ENCODE measurements around the gene COL4A2.
"Not testable (repeated sequence)": the region's sequence is repeated elsewhere in the genome, so short reads cannot be mapped to it uniquely, and the experiment has no call there.

COL4A2 gene

DNA sequence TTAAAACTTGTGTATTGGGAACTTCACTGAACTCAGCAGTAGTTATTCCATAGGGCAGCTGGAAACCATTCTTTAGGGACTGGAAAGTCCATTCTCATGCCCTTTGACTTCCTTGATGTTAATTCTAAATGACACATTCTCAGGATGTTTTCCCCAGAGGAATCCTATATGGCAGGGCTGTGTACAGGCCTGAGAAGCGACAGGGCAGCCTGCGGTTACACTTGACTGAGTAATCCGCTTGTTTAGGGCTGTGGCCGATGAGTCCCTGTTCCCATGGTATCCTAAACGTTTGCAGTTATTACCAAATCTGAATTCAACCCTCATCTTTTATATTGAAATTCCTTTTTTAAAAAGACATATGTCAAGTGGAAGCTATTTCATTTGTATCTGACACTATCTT lies 83.5 kb downstream of the COL4A2 start:
- no peaks in the 10 kb centered on the region for H3K9me3 ChIP-seq (ENCODE audit: control insufficient read depth, low read length)
- no peak overlapping the region for H3K27ac ChIP-seq (ENCODE audit: insufficient read depth, low read depth, low read length, poor library complexity, severe bottlenecking)
- no peak overlapping the region for H3K4me3 ChIP-seq (ENCODE audit: insufficient read depth, low read depth, low read length)
- no peaks in the 10 kb centered on the region for H3K27me3 ChIP-seq (ENCODE audit: control insufficient read depth, insufficient read depth, low read length, poor library complexity, severe bottlenecking)
- 80 to 88% methylated on average over 5 of the region's 5 CpGs for WGBS, 2 experiments
- H3K36me3 ChIP-seq (ENCODE audit: control insufficient read depth, insufficient read depth, low read length) = no peaks in the 10 kb centered on the region
- peaks cover 21% of the 10 kb centered on the region for H3K4me1 ChIP-seq (ENCODE audit: control insufficient read depth, insufficient read depth, low read length)

DNA sequence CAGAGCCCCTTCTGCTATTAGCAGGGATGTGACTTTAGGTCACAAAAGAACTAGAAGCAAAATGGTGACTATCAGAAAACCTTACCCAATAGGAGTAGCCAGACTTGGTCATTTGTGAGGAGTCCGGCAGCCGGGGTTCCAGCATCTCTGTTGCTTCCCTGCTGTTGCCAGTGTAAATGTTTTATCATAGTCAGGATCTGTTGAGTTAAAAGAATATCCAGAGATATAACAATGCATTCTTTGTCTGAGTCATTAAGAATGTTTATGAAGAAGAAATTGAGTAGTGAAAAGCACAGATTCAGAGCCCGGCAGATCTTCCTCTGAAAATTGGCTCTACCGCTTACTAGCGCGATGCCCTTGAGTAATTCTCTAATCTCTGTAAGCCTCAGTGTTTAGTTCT lies 84.2 kb downstream of the COL4A2 start:
- no peaks in the 10 kb centered on the region for H3K9me3 ChIP-seq (ENCODE audit: control insufficient read depth, low read length)
- H3K4me1 ChIP-seq (ENCODE audit: control insufficient read depth, insufficient read depth, low read length) = peaks cover 21% of the 10 kb centered on the region
- no peak overlapping the region for H3K27ac ChIP-seq (ENCODE audit: insufficient read depth, low read depth, low read length, poor library complexity, severe bottlenecking)
- 96 to 97% methylated on average over 6 of the region's 6 CpGs for WGBS, 2 experiments
- no peaks in the 10 kb centered on the region for H3K27me3 ChIP-seq (ENCODE audit: control insufficient read depth, insufficient read depth, low read length, poor library complexity, severe bottlenecking)
- no peaks in the 10 kb centered on the region for H3K36me3 ChIP-seq (ENCODE audit: control insufficient read depth, insufficient read depth, low read length)
- no peak overlapping the region for H3K4me3 ChIP-seq (ENCODE audit: insufficient read depth, low read depth, low read length)

DNA sequence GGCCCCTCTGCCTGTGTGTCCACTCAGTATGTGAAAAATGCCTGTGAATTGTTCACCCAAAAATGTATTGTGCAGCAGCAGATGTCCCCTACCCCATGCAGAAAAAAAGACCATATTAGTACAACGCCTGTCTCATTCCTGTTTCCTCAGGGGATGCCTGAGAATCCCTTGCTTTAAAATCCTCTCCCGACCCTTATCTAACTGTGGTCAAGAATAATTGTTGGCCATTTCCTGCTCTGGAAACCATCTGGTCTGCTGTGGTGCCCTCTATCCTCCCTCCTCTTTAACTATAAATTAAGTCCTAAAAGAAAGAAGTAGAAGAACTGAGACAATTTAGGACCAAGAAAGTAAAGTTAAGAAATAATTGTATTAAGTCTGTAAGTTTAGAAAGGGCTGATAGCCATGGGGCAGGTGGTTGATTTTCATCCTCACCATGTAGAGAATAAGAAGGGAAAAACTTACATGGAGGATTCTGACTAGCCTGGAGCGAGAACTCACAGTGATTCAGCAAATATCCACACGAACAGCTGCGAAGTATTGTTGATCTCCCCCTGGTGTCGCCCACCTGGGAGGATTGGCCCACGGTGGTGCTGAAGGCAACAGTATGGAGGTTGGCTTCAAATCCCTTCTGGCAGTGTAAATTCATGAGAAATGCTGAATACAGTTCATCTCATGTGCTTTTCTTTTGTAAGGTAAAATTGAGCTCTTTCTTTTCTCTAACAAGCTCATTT lies 85.6 kb downstream of the COL4A2 start:
- H3K9me3 ChIP-seq (ENCODE audit: control insufficient read depth, low read length) = no peaks in the 10 kb centered on the region
- no peak overlapping the region for H3K27ac ChIP-seq (ENCODE audit: insufficient read depth, low read depth, low read length, poor library complexity, severe bottlenecking)
- no peaks in the 10 kb centered on the region for H3K36me3 ChIP-seq (ENCODE audit: control insufficient read depth, insufficient read depth, low read length)
- peaks cover 19% of the 10 kb centered on the region for H3K4me1 ChIP-seq (ENCODE audit: control insufficient read depth, insufficient read depth, low read length)
- H3K4me3 ChIP-seq (ENCODE audit: insufficient read depth, low read depth, low read length) = no peak overlapping the region
- H3K27me3 ChIP-seq (ENCODE audit: control insufficient read depth, insufficient read depth, low read length, poor library complexity, severe bottlenecking) = no peaks in the 10 kb centered on the region
- 83 to 86% methylated on average over 7 of the region's 7 CpGs for WGBS, 2 experiments

DNA sequence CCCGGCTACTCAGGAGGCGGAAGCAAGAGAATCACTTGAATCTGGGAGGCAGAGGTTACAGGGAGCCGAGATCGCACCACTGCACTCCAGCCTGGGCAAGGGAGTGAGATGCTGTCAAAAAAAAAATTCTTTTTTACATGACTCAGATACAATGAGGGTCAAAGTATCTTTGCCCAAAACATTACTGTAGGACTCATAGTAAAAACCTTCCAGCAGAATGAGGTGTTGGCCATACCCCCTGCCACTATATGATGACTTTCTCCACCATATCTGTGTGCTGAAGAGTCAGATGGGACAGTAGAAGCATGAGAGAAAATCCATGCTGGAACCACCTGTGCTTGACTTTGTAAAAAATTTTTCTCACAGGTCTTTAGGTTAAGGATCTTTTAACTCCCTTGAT lies 86.7 kb downstream of the COL4A2 start:
- H3K27ac ChIP-seq (ENCODE audit: insufficient read depth, low read depth, low read length, poor library complexity, severe bottlenecking) = no peak overlapping the region
- peaks cover 8% of the 10 kb centered on the region for H3K4me1 ChIP-seq (ENCODE audit: control insufficient read depth, insufficient read depth, low read length)
- WGBS, 2 experiments = 94 to 96% methylated on average over 4 of the region's 4 CpGs
- no peaks in the 10 kb centered on the region for H3K27me3 ChIP-seq (ENCODE audit: control insufficient read depth, insufficient read depth, low read length, poor library complexity, severe bottlenecking)
- no peaks in the 10 kb centered on the region for H3K36me3 ChIP-seq (ENCODE audit: control insufficient read depth, insufficient read depth, low read length)
- H3K9me3 ChIP-seq (ENCODE audit: control insufficient read depth, low read length) = no peaks in the 10 kb centered on the region
- no peak overlapping the region for H3K4me3 ChIP-seq (ENCODE audit: insufficient read depth, low read depth, low read length)

DNA sequence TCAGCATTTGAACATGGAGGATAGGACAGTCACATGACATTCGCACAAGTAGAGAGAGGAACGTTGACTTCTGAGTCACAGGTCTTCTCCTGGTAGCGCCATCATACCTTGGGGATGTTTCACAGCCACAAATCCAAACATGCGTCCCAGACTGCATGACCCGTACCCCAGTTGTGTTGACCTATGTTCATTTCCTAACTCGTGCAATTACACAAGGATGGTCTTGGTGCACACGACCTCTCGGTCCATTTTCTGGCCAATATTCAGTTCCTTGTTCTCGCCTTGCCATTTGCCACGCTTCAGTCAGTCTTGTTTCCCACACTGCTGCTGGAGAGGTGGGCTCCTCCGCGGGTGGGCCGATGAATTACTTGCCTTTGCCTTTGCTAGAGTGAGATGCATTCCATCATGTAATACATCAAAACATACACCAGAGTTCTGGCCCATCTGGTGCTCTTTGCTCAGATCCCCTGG lies 87.3 kb downstream of the COL4A2 start:
- no peaks in the 10 kb centered on the region for H3K9me3 ChIP-seq (ENCODE audit: control insufficient read depth, low read length)
- no peaks in the 10 kb centered on the region for H3K36me3 ChIP-seq (ENCODE audit: control insufficient read depth, insufficient read depth, low read length)
- 96 to 97% methylated on average over 13 of the region's 13 CpGs for WGBS, 2 experiments
- H3K4me1 ChIP-seq (ENCODE audit: control insufficient read depth, insufficient read depth, low read length) = peaks cover 7% of the 10 kb centered on the region
- no peak overlapping the region for H3K27ac ChIP-seq (ENCODE audit: insufficient read depth, low read depth, low read length, poor library complexity, severe bottlenecking)
- no peak overlapping the region for H3K4me3 ChIP-seq (ENCODE audit: insufficient read depth, low read depth, low read length)
- H3K27me3 ChIP-seq (ENCODE audit: control insufficient read depth, insufficient read depth, low read length, poor library complexity, severe bottlenecking) = no peaks in the 10 kb centered on the region

DNA sequence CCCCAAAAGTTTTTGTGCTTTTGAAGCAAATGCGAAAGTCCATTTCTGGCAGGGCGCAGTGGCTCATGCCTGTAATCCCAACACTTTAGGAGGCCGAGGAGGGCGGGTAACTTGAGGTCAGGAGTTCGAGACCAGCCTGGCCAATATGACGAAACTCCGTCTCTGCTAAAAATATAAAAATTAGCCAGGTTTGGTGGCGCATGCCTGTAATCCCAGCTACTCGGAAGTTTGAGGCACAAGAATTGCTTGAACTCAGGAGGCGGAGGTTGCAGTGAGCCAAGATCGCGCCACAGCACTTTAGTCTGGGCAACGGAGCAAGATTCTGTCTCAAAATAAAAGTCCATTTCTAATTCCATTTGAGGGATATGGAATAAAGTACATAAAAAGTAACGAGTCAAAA lies 88.5 kb downstream of the COL4A2 start:
- H3K4me3 ChIP-seq (ENCODE audit: insufficient read depth, low read depth, low read length); H3K9me3 ChIP-seq (ENCODE audit: control insufficient read depth, low read length); H3K4me1 ChIP-seq (ENCODE audit: control insufficient read depth, insufficient read depth, low read length); H3K27me3 ChIP-seq (ENCODE audit: control insufficient read depth, insufficient read depth, low read length, poor library complexity, severe bottlenecking); H3K36me3 ChIP-seq (ENCODE audit: control insufficient read depth, insufficient read depth, low read length); H3K27ac ChIP-seq (ENCODE audit: insufficient read depth, low read depth, low read length, poor library complexity, severe bottlenecking): not testable (repeated sequence)
- WGBS, 2 experiments = 93 to 94% methylated on average over 13 of the region's 14 CpGs

DNA sequence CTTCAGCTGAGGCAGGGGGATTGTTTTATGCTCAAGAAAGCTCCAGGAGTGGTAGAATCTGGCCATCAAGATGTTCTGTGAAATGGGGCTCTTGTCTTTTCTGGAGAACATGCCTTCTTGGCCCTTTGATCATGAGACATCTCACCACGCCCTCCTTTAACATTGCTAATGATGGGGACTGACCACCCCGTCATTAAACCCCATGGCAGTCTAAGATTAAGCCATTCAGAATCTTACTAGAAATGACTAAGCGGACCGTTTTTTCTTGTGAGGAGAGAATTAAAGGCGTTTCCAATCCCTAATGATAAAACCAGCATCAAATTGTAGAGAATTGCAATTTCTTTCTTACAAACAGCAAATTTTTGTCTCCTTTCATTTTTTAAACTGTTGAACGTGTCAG lies 89.4 kb downstream of the COL4A2 start:
- H3K4me3 ChIP-seq (ENCODE audit: insufficient read depth, low read depth, low read length) = no peak overlapping the region
- no peaks in the 10 kb centered on the region for H3K36me3 ChIP-seq (ENCODE audit: control insufficient read depth, insufficient read depth, low read length)
- 63 to 69% methylated on average over 6 of the region's 6 CpGs for WGBS, 2 experiments

DNA sequence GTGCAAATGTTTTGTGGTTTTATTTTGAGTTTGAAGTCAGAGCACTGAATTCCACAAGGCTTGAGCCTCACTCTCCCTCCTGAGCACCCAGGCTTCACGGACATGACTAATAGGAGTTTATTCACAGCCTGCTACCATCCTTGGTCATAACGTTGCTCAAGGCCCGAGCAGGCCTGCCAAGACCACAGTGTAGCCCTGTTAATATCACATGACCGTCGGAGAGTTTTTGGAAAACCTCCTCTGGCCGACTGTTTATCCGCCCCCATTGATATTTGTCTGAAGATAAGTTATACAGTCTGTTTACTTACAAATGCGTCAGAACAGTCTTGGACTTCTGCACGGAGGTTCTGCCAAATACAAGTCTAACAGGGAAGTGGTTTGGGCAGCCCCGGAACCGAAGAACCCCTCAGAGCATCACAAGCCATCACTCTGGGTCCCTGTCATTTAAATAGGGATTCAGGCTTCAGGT lies 89.9 kb downstream of the COL4A2 start:
- no peaks in the 10 kb centered on the region for H3K9me3 ChIP-seq (ENCODE audit: control insufficient read depth, low read length)
- no peaks in the 10 kb centered on the region for H3K4me1 ChIP-seq (ENCODE audit: control insufficient read depth, insufficient read depth, low read length)
- no peaks in the 10 kb centered on the region for H3K27me3 ChIP-seq (ENCODE audit: control insufficient read depth, insufficient read depth, low read length, poor library complexity, severe bottlenecking)
- WGBS, 2 experiments = 94 to 95% methylated on average over 11 of the region's 11 CpGs
- H3K4me3 ChIP-seq (ENCODE audit: insufficient read depth, low read depth, low read length) = no peak overlapping the region
- H3K27ac ChIP-seq (ENCODE audit: insufficient read depth, low read depth, low read length, poor library complexity, severe bottlenecking) = no peak overlapping the region
- no peaks in the 10 kb centered on the region for H3K36me3 ChIP-seq (ENCODE audit: control insufficient read depth, insufficient read depth, low read length)

More for the DNA sequence above, 89.4 kb downstream of the COL4A2 start:
- Histone ChIP-seq H3K27ac (ENCODE audit: insufficient read depth, low read depth, low read length, poor library complexity, severe bottlenecking) (no peak overlapping the region), H3K9me3 (ENCODE audit: control insufficient read depth, low read length) (no peaks in the 10 kb centered on the region), H3K4me1 (ENCODE audit: control insufficient read depth, insufficient read depth, low read length) (no peaks in the 10 kb centered on the region), H3K27me3 (ENCODE audit: control insufficient read depth, insufficient read depth, low read length, poor library complexity, severe bottlenecking) (no peaks in the 10 kb centered on the region)

DNA sequence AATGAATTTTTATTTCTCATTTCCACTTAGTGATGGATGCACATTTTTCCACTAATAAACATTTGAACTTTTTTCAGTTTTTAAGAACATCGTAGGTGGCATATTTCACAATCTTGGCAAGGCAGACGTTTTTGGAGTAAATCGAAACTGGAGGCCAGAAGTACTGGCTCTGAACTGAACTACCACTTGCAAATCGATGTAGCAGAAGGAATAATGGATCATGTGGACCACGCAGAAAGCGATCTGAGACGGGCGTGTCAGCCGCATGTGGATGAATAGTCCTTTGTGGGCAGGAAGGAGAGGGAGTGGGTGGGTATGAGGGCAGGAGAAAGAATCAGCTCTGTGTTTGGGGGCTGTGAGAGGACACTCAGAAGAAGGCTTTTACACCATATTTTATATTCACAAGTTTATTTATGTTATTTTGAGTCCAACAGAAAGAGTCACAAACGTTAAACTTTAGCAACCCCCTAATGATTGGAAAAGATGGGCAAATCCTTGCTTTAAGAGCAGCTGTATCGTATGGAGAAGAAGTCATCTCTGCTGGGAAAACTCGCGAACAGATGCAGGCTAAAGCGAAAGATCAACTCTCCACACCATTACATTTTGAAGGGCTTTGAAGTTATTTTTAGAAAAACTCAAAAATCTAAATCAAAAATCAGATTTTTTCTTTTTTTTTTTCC lies 90.5 kb downstream of the COL4A2 start:
- H3K4me1 ChIP-seq (ENCODE audit: control insufficient read depth, insufficient read depth, low read length) = no peaks in the 10 kb centered on the region
- no peak overlapping the region for H3K27ac ChIP-seq (ENCODE audit: insufficient read depth, low read depth, low read length, poor library complexity, severe bottlenecking)
- no peak overlapping the region for H3K4me3 ChIP-seq (ENCODE audit: insufficient read depth, low read depth, low read length)
- 93 to 94% methylated on average over 14 of the region's 14 CpGs for WGBS, 2 experiments
- no peaks in the 10 kb centered on the region for H3K36me3 ChIP-seq (ENCODE audit: control insufficient read depth, insufficient read depth, low read length)
- no peaks in the 10 kb centered on the region for H3K9me3 ChIP-seq (ENCODE audit: control insufficient read depth, low read length)
- H3K27me3 ChIP-seq (ENCODE audit: control insufficient read depth, insufficient read depth, low read length, poor library complexity, severe bottlenecking) = no peaks in the 10 kb centered on the region

DNA sequence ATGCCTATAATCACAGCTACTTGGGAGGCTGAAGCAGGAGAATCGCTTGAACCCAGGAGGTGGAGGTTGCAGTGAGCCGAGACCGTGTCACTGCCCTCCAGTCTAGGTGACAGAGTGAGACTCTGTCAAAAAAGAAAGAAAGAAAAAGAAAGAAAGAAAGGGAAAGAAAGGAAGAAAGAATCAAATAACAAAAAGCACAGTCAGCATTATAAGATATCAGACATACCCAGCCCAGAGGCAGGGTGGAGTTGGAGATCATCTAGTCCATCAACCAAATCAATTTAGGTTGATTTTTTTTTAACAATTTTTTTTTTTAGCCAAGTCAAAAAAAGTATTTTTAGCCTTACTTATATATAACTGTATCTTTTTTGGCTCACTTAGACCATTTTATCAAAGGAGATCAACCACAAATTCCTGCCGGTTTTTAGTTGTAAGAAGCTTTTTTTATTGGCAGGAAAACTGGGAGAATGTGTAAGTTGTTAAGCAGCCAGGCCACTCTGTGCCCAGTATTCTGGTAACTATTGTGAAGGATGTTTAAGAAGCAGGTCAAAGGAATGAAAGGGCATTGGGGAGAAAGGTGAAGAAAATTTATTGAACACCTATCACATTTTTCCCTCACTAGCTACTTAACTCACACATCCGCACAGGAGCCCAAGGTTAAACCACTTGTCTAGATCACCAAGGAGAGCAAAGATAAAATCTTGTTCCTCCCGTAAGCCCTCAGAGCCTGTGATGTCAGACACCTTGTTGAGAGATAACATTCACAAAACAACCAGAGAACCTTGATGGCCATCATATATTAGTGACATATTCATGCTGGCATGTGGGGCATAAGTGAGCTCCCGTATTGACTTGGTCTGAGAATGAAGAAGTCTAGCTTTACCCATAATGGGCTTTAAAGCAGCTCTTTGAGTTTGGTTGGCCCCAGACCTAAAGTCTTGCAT lies 91.8 kb downstream of the COL4A2 start:
- Histone ChIP-seq H3K36me3 (ENCODE audit: control insufficient read depth, insufficient read depth, low read length) (no peaks in the 10 kb centered on the region), H3K27me3 (ENCODE audit: control insufficient read depth, insufficient read depth, low read length, poor library complexity, severe bottlenecking) (no peaks in the 10 kb centered on the region), H3K4me3 (ENCODE audit: insufficient read depth, low read depth, low read length) (no peak overlapping the region), H3K27ac (ENCODE audit: insufficient read depth, low read depth, low read length, poor library complexity, severe bottlenecking) (no peak overlapping the region), H3K9me3 (ENCODE audit: control insufficient read depth, low read length) (no peaks in the 10 kb centered on the region), H3K4me1 (ENCODE audit: control insufficient read depth, insufficient read depth, low read length) (no peaks in the 10 kb centered on the region)
- WGBS, 2 experiments = 92 to 94% methylated on average over 7 of the region's 7 CpGs
